ENCODE data around the gene RPTOR.
"Not testable (repeated sequence)": the region's sequence is repeated elsewhere in the genome, so short reads cannot be mapped to it uniquely, and the experiment has no call there.

The RPTOR gene

GRCh38 chr17:80789356-80789902 is 244.8 kb downstream of the RPTOR start:
- FAIRE-seq, result no peak

GRCh38 chr17:80790021-80790765 is 245.6 kb downstream of the RPTOR start:
- FAIRE-seq, result no peak

GRCh38 chr17:80790981-80791742 is 246.5 kb downstream of the RPTOR start:
- no peak for FAIRE-seq

GRCh38 chr17:80791758-80792284 is 247.2 kb downstream of the RPTOR start:
- no peak for FAIRE-seq

GRCh38 chr17:80792373-80792781 is 247.7 kb downstream of the RPTOR start:
- no peak for FAIRE-seq

GRCh38 chr17:80793421-80793820 is 248.8 kb downstream of the RPTOR start:
- no peak for FAIRE-seq

- FAIRE-seq, result no peak
Measured at GRCh38 chr17:80793851-80794267, 249.2 kb downstream of the RPTOR start.

GRCh38 chr17:80794281-80795089 is 249.8 kb downstream of the RPTOR start:
- FAIRE-seq, result no peak

- no peak for FAIRE-seq
Measured at GRCh38 chr17:80795090-80795580, 250.5 kb downstream of the RPTOR start.

- FAIRE-seq, result no peak
Measured at GRCh38 chr17:80795754-80796153, 251.1 kb downstream of the RPTOR start.

- FAIRE-seq, result no peak
Measured at GRCh38 chr17:80796430-80796861, 251.8 kb downstream of the RPTOR start.

GRCh38 chr17:80797222-80797621 is 252.6 kb downstream of the RPTOR start:
- FAIRE-seq, result not testable (repeated sequence)

GRCh38 chr17:80797741-80798594 is 253.3 kb downstream of the RPTOR start:
- no peak for FAIRE-seq

- FAIRE-seq, result no peak
Measured at GRCh38 chr17:80798595-80799537, 254.2 kb downstream of the RPTOR start.

- no peak for FAIRE-seq
Measured at GRCh38 chr17:80799538-80800480, 255.2 kb downstream of the RPTOR start.

GRCh38 chr17:80800481-80801391 is 256.1 kb downstream of the RPTOR start:
- FAIRE-seq, result no peak

- FAIRE-seq, result no peak
Measured at GRCh38 chr17:80802626-80803450, 258.2 kb downstream of the RPTOR start.

All from endometrium (tissue), 2 donors.